ENCODE data around the gene LRRC73. TPM values are rescaled to one million over a fixed set of nuclear protein-coding genes. Genes with fewer than 3 reads are reported as not detected.
"Not testable (repeated sequence)": the region's sequence is repeated elsewhere in the genome, so short reads cannot be mapped to it uniquely, and the experiment has no call there.

Gene LRRC73
- total RNA-seq, 1 donor from 2014 or later, result under 0.01 TPM

DNA sequence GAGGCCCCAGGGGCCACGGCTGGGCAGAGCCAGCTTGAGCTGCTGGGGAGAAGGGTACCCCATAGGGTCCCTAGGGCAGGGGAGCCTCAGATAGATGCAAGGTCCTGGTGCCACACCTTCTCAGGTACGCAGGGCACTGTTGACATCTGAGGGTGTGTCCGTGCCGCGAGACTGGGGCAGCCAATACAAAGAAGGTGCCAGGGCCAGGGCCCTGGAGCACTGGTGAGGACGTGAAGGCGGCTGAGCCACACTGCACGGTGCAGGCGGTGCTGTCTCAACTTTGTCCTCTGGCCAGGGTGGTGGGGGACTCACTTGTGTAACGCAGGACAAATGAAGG is 649 bp upstream of the LRRC73 start:
- no peak for DNase-seq (ENCODE audit: low read depth in 2 of 2)

DNA sequence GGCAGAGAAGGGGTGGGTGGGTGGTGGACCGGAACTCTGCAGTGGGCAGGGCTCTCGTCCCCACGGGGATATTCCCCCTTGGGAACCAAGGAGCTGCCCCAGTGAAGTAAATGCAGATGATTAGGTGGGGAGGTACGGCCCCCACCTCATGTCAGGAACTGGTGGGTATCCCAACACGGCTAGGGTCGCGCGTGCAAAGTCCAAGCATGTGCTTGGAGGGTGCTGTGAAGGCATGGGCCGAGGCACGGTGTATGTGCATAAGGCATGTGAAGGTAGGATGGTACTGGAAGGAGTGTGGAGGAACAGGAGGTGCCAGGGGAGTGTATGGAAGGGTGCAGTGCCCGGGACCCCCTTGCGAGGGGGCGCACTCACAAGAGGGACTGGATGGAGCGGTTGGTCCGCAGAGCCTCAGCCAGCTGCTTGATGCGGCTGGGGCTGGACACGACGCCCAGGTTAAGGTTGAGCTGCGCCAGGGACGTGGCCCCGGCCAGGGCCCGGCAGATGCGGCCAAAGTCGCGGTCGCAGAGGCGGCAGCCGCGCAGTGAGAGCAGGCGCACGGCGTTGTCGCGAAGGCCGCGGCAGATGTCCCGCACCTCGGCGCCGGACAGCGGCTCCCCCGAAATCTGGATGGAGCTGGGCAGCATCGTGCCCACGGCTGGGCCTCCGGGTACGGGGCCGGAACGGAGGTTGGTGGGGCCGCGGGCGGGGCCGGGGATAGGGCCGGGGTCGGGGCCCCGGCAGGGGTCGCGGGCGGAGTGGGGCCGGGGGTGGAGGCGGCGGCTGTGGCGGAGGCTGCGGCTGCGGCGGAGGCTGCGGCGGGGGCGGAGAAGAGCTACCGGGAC is 783 bp downstream of the LRRC73 start:
- no peak for DNase-seq (ENCODE audit: low read depth in 2 of 2)

DNA sequence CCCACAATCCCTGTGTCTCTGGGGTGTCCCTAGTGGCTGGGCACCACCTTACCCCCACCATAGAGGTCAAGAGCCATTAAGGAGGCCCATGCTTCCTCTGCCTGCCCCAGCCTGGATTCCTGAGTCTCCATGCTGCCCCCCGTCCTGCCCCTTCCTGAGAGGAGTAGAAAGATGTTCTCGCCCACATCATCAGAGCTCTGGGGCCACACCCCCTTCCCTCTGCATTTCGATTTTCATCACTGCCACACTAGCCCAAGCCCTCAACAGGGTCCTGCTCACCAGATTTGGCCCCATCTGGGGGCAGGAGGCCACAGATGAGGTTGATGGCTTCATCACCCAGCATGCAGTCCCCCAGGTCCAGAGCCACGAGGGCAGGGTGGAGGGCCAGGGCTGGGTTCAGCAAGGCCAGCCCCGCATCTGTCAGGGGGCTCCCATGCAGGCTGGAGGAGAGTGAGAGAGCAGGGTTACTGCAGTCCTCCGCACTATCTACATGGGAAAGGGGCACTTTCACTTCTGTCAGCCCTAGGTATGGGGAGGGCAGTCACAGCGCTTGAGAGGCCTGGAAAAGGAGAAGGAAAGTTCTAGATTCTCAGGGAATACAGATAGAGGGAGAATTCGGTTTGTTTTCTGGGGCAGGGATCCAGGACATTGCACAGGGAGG is 1.5 kb downstream of the LRRC73 start:
- DNase-seq (ENCODE audit: low read depth in 2 of 2), result no peak

DNA sequence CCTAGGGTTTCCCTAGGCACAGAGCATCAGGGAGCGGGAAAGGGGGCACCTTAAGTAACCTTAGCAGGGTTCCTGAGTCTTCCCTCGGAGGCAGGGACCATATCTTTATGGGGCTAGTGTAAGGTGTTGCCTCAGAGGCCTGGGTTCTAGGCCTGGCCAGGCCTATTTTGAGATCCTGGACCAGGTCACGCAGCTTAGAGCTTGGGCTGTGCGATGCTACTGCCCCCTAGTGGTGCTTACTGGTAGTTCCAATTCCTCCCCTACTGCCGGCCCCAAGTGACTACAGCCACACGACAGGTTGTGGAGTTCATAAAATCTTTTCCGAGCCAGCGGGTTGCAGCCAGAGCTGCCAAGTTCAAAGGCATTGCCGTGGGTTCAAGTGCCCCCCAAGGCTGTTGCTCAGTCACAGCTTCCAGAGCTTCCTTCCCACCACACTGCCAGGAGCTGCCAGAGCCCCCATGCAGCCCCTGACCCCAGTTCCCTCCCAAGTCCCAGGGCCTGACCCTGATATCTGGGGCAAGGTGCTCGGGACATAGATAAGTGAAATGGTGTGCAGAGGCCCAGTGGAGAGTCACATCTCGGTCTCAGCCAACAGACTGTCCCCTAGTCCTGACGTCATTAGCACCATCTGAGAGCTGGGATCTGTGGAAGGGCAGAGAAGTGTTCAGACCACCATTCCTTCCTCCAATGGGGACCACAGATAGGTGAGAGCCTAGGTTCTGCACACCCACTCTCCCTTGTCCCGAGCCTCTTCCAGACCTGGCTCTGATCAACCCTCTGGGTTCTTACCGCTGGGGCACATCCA is 3.3 kb downstream of the LRRC73 start:
- peak; percentile 80 to 84 for DNase-seq (ENCODE audit: low read depth in 2 of 2)

DNA sequence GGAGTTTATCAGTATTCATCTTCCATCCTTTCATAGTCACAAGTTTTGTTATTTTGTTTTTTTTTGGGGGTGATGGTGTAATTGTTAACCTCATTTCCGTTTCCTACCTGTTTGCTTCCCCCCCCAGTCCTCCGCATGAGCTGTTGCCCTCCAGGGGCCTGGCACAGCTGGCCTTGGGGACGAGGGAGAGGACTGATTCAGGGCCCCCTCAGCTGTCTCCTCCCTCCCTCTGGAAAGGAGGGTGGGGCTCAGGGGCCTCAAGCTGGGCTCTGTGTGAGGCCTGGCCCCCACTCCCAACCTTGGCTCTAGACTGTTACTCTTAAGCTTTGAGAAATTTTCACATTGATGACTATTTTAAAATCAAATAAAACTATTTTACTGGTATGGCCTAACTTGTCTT is 4.0 kb downstream of the LRRC73 start:
- DNase-seq (ENCODE audit: low read depth in 2 of 2), result no peak

DNA sequence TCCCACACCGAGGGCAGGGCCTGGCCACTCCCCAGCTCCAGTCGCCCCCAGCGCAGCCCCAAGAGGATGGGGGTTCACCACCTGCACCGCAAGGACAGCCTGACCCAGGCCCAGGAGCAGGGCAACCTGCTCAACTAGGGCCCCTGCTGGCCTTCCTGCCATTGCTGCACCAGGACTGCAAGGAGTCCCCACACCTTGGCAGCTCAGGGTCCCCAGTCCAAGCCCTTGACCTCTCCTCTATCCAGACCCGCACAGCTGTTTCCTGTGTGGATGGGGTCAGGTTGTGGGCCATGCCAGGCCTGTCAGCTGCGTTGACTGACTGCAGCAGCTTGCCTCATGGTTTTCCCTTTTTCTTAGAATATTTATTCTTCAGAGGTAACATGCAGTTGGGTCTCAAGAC is 4.4 kb downstream of the LRRC73 start:
- peak in 1 of 2 donors; percentile 30 for DNase-seq (ENCODE audit: low read depth in 2 of 2)

DNA sequence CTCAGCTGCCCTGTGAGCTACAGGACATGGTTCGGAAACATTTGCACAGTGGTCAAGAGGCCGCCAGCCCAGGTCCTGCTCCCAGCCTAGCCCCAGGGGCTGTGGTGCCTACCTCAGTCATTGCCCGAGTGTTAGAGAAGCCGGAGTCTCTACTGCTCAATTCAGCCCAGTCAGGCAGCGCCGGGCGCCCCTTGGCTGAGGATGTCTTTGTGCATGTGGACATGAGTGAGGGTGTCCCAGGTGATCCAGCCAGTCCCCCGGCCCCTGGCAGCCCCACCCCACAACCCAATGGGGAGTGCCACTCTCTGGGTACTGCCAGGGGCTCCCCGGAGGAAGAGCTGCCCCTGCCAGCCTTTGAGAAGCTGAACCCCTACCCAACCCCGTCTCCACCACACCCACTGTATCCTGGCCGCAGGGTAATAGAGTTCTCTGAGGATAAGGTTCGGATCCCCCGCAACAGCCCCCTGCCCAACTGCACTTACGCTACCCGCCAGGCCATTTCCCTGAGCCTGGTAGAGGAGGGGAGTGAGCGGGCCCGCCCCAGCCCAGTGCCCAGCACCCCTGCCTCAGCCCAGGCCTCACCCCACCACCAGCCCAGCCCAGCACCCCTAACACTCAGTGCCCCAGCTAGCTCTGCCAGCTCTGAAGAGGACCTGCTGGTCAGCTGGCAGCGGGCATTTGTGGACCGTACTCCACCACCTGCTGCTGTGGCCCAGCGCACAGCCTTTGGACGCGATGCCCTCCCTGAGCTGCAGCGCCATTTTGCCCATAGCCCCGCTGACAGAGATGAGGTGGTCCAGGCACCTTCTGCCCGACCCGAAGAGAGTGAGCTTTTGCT is 5.2 kb downstream of the LRRC73 start:
- DNase-seq (ENCODE audit: low read depth in 2 of 2), result no peak

DNA sequence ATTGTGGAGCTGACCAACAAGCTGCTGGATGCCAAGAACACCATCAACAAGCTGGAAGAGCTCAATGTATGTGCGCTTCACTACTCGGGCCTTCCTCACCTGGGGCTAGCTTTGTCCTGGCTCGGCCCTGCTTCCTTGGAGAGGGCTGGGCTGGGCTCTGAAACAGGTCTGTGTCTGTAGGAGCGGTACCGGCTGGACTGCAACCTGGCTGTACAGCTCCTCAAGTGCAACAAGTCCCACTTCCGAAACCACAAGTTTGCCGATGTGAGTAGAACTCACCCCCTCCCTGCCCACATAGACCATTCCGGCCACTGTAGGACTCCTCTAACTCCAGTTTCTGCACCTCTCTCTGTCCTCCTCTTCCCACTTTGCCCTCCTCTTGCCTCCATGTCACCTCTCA is 6.7 kb downstream of the LRRC73 start:
- DNase-seq (ENCODE audit: low read depth in 2 of 2), result no peak

DNA sequence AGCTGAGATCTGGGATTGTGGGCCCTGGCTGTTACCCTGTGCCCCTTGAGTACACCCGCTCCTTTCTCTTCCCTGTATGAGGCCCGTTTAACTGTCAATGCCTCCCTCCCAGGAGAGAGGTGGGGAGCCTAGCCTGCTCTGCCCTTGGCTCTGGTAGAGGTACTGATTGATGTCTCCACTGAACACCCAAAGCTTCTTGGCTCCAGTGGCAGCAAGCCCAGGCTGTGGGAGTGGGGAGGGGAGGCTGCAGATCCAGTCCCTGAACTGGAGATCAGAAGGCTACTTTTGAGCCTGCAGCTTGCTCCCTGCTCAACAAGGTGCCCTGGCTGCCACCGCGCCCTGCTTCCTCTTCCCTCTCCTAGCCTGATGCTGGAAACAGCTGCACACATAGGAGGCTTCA is 7.5 kb downstream of the LRRC73 start:
- no peak for DNase-seq (ENCODE audit: low read depth in 2 of 2)

DNA sequence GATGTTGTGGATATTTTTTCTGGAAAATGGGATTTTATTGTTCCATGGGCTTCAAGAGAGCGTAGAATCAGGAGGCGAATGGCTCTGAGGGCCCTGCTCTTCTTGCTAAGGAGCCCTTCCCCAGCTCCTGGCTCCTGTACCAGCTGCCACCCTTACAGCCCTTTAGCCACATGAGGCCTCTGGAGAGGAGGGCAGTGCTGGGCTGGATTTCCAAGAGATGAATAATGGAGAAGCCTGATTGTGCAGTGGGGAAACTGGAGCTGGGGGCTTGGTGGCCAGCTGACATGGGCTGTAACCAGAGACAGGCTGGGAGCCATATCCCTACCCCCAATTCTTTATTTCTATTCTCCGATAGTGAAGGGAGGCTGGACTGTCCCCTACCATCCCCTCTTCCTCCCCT is 9.2 kb downstream of the LRRC73 start:
- DNase-seq (ENCODE audit: low read depth in 2 of 2), result no peak

DNA sequence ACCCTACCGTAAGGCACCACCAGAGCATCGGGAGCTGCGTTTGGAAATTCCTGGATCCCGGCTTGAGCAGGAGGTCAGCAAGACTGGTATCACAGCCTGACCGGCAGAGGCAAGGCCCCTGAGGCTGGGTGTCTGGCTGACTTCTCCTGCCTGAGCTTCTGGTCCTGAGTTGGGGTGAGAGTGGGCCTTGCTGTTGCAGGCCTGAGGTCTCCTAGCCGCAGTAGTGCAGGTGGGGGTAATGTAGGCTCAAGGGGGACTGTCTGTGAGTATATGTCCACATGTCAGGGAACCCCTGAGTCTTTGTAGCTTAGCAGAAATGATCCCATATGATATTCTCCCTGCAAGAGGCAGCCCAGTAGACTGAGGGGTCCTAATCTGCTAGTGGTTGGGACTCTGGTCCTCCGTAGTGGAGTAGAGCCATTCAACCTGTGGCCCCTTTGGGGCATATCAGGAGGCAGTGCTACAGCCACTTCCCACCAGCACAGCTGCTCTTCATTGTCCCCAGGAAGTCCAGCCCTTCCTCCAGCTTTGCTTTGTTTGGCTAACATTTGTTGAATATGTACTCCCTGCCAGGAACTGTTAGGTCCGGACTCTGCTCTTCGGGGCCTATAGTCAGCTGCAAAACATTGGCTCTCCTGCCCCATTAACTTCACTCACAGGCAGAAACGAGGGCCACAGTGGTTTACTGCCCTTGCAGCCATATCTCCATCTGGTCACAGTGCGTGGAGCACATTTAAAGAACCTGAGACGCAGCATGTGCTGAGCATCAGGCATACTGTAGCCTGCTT is 10.9 kb downstream of the LRRC73 start:
- DNase-seq (ENCODE audit: low read depth in 2 of 2), result peak; percentile 87 to 89

DNA sequence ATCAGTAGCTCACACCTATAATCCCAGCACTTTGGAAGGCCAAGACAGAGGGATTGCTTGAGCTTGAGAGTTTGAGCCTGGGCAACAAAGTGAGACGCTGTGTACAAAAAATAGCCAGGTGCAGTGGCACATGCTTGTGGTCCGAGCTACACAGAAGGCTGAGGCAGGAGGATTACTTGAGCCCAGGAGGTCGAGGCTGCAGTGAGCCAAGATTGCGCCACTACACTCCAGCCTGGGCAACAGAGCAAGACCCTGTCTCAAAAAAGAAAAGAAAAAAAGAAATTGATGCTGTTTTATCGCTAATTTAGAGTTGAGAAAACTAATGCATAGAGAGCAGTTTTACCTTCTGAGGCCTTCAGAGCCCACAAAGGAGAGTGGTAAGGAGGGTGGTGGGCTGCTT is 11.9 kb downstream of the LRRC73 start:
- DNase-seq (ENCODE audit: low read depth in 2 of 2), result not testable (repeated sequence)

DNA sequence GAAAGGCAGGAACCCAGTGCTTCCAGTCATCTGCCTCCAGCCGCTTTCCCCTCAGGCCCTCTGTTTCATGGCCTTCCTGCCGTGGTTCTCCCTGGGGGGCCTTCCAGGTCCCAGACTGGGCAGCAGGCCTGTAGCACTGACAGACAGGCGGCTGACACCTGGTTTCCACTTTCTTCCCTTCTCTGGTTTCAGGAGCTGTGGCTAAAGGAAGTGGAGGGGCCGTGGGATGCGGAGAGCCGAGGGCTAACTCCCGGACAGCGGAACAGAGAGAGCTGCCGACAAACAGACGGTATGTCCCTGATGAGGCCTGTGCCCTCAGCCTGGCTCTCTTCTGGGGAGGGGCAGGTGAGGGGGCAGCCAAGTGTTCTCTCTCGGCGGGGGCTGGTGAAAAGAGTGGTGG is 12.5 kb downstream of the LRRC73 start:
- no peak for DNase-seq (ENCODE audit: low read depth in 2 of 2)

DNA sequence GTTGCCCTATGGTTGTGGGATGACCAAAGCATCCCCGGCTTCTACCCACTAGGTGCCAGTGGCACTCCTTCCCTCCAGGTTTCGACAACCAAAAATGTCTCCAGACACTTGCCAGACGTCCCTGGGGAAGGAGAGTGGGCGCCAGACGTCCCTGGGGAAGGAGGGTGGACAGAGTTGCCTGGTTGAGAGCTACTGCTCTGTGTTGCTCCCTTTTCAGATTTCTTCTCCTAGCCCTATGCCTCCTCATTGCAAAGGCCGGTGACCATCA is 13.1 kb downstream of the LRRC73 start:
- DNase-seq (ENCODE audit: low read depth in 2 of 2), result no peak

DNA sequence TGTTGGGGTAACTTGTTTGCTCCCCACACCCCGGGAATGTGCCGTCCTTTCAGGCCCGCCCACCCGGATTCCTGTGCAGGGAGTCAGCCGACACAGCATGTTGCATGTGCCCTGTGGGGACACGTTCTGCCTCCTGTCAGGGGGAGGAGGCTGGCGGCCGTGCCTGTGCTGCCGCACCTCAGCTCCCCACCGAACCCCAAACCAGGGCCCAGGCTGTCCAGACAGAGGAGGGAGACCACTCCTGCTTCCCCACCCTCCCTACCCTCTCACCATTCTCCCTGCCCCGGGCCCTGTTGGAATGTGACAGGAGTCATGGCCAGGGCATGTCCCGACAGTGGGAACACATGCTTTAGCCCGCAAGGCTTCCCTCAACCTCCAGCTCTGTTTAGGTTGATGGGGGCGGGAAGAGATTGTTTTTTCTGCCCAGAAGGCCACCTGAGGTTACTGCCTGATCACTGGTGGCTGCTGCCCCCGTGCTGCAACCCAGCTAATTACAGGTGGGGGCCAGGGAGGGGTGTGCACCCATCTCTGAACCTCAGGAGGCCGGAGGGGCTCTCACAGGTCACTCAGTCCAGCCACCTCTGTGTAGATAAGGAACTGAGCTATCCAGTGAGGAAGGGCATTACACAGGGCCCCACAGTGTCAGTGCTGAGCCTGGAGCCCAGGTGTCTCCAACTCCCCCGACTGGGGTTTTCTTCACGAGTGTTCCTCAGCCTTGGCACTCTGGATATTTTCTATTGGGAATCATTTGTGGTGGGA is 13.6 kb downstream of the LRRC73 start:
- DNase-seq (ENCODE audit: low read depth in 2 of 2), result peak in 1 of 2 donors; percentile 56

DNA sequence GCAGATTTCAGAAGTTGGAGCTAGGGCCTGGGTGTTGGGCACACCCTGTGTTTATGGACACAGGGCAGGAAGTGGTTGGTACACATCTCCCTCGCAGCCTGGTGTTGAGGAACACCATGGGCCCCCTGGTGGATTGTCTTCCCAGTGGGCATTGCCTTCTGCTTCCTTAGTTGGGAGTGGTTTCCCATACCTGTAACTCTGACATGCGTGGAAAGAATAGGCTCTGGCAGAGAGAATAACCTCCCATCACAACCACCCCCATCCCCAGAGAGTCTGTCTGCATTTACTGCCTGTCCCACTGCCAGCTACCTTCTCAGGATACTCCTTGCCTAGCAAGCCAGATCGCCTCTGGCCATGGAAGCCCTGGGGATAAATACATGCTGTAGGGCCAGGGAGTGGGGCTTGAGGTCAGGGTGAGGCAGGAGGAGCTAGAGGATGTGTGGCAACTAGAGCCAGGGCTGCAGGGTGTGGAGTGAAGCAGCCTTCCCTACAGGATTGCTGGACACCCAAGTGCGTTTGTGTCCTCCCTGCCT is 14.7 kb downstream of the LRRC73 start:
- no peak for DNase-seq (ENCODE audit: low read depth in 2 of 2)

DNA sequence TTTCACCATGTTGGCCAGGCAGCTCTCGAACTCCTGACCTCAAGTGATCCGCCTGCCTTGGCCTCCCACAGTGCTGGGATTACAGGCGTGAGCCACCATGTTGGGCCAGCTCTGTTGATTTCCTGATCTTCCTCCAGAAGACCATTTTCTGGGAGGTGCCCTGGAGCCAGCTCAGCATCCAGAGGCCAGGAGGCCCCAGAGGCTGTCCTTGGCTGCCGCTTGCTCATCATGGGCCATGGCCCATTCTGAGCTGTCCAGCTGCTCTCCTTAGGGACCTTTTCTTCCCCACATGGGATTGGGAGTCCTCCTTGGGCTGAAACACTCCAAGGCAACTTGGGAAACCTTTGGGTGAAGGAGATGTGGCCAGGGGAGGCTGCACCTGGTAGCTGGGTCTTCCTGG is 15.4 kb downstream of the LRRC73 start:
- DNase-seq (ENCODE audit: low read depth in 2 of 2), result no peak

DNA sequence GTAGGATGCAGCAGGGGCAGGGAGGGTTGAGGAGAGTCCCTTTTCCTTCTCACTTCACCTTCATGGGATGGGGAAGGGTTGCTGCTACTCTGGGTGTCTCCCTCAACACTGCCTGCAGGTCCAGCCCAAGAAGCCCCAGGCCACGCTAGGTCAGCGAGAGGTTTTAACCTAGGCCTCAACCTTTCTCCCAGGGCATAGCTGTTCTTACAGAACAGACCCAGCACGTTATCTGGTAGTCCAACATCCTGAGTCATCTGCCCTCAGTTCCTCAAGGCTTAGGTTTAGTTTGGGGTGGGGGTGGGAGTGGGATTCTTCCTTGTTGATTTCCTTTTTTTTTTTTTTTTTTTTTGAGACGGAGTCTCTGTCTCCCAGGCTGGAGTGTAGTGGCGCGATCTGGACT is 15.8 kb downstream of the LRRC73 start:
- no peak for DNase-seq (ENCODE audit: low read depth in 2 of 2)

DNA sequence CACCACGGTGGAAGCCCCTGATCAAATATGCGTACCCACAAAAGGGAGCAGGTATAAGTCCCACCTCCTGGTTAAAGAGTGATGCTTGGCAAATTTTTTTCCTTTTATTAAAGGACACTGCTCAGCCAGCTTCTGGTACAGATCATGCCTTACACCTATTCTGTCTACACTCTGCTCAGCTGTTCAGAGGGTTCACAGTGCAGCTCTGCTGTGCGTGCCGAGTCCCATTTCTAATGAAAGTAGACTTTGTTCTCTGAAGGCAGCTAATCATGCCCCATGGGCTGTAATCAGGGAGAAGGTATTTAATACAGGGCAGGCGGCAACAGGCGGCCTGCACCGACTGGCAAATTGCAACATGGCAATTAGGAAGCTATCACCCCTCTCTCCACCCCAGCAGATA is 16.3 kb downstream of the LRRC73 start:
- no peak for DNase-seq (ENCODE audit: low read depth in 2 of 2)

DNA sequence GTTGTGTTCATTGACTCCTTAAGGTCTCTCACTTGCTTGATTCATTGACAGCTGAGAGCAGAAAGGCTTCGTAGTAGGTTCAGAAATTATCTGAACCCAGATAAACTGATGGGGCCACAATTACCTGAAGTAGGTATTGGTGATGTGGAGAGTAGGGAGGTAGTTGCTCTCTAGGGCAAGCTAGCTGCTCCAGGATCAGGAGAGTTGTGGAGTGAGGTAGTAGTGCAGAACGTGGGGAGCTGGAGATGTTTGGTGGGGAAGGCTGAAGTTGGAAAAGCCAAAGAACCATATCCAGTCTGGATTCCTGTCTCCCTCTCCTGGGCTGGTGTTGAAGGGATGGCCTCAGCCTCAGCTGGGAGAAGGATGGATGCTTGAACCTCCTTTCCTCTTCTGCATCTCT is 16.9 kb downstream of the LRRC73 start:
- no peak for DNase-seq (ENCODE audit: low read depth in 2 of 2)

All from dermis microvascular lymphatic vessel endothelial cell (primary cell).